ENCODE measurements around the gene CDC42BPA.

DNA sequence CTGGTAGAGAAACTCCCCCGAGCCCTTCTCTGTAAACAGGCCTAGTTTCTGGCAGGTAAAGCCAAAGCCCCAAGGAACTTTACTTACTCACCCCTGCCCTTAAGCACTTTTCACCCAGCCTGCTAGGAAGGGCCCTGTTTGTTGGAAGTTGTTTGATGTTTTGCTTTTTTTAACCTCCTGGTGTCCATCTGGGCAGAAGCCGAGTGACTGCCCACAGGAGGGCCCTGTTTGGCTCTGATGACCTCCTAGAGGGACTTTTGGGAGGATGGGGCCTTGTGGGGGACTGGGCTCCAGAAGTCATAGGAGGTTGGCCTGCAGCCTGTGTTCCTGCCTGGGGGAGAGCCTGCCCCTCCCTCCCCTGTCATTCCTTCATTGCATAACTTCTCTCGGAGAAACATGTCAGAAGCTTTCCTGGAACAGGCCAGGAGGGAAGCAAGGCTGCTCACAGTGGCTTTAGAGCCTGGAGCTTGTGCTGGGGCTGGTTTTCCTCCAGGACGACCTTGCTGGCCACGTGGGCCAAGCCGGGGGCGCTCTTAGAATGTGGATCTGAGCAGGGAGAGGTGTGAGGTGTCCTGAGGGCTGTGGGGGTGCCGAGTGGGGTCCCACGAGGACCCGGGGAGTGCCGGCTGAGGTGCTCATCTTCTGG lies 344.3 kb downstream of the CDC42BPA start:
- TF ChIP-seq TAF1 (IDR thresholded peaks at IDR 0.05; ENCODE audit: borderline replicate concordance, low read depth, low read length) (no peak), GATA2 (CRISPR knock-in tag; IDR thresholded peaks at IDR 0.05) (no peak), POLR2AphosphoS5 (IDR thresholded peaks at IDR 0.05; ENCODE audit: low read depth, low read length) (no peak), FOXJ3 (CRISPR knock-in tag; IDR thresholded peaks at IDR 0.05) (no peak), YY1 (IDR thresholded peaks at IDR 0.05; ENCODE audit: low read depth) (no peak), CHD2 (IDR thresholded peaks at IDR 0.05; ENCODE audit: low read length, partially characterized antibody) (no peak), RAD21 (IDR thresholded peaks at IDR 0.05; ENCODE audit: low read length) (no peak), EZH2phosphoT487 (IDR thresholded peaks at IDR 0.05; ENCODE audit: borderline replicate concordance, low read depth) (no peak), GABPA (IDR thresholded peaks at IDR 0.05; ENCODE audit: low read depth) (no peak)
- TF ChIP-seq, protein P1, sequence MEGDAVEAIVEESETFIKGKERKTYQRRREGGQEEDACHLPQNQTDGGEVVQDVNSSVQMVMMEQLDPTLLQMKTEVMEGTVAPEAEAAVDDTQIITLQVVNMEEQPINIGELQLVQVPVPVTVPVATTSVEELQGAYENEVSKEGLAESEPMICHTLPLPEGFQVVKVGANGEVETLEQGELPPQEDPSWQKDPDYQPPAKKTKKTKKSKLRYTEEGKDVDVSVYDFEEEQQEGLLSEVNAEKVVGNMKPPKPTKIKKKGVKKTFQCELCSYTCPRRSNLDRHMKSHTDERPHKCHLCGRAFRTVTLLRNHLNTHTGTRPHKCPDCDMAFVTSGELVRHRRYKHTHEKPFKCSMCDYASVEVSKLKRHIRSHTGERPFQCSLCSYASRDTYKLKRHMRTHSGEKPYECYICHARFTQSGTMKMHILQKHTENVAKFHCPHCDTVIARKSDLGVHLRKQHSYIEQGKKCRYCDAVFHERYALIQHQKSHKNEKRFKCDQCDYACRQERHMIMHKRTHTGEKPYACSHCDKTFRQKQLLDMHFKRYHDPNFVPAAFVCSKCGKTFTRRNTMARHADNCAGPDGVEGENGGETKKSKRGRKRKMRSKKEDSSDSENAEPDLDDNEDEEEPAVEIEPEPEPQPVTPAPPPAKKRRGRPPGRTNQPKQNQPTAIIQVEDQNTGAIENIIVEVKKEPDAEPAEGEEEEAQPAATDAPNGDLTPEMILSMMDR (IDR thresholded peaks at IDR 0.05), result no peak
- TF ChIP-seq, protein P2, sequence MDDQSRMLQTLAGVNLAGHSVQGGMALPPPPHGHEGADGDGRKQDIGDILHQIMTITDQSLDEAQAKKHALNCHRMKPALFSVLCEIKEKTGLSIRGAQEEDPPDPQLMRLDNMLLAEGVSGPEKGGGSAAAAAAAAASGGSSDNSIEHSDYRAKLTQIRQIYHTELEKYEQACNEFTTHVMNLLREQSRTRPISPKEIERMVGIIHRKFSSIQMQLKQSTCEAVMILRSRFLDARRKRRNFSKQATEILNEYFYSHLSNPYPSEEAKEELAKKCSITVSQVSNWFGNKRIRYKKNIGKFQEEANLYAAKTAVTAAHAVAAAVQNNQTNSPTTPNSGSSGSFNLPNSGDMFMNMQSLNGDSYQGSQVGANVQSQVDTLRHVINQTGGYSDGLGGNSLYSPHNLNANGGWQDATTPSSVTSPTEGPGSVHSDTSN (IDR thresholded peaks at IDR 0.05), result no peak
